ENCODE data around the gene PDE4D. TPM values are rescaled to one million over a fixed set of nuclear protein-coding genes. Genes with fewer than 3 reads are reported as not detected.
A peak's percentile ranks its signal among the peaks of the same experiment; 100 is the strongest.

Gene PDE4D
- total and polyA plus RNA-seq, 2 experiments from 2014 or later = 21.9 to 54.2 TPM

DNA sequence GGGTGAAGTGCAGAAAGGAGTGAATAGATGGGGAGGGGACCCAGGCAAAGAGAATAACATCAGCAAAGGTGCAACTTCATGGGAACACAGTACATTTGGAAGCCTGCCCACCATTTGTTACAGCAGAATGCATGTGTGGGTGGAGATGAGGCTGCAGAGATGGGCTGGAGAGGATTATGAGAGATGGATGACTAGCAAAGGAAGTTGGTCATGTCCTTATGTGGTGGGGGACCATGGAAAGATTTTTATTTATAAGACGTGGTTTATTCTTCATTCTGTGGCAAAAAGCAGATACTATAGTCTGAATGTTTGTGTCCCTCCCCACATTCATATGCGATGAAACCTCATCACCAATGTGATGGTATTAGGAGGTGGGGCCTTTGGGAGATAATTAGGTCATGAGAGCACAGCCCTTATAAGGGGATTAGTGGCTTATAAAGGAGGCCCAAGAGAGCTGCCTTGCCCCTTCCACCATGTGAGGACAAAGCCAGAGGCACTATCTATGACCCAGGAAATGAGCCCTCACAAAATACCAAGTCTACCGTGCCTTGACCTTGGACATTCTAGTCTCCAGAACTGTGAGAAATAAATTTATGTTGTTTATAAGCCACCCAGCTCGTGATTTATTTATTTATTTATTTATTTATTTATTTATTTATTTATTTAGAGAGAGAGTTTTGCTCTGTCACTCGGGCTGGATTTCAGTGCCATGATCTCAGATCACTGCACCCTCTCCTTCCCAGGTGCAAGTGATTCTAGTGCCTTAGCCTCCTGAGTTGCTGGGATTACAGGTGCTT is 827.0 kb downstream of the PDE4D start:
- no peak overlapping the region for H3K27ac ChIP-seq
- H3K27me3 ChIP-seq = no peaks in the 10 kb centered on the region
- TF ChIP-seq CTCF (IDR thresholded peaks at IDR 0.05; ENCODE audit: low read depth, low read length) = no peak
- no peaks in the 10 kb centered on the region for H3K4me1 ChIP-seq (ENCODE audit: low read depth)
- no peak overlapping the region for H3K4me3 ChIP-seq
- H3K36me3 ChIP-seq = no peaks in the 10 kb centered on the region
- no peaks in the 10 kb centered on the region for H3K9me3 ChIP-seq (ENCODE audit: low read depth)
- DNase-seq (ENCODE audit: low read depth in 1 of 2, low spot score in 1 of 2) = peak in 1 of 2 donors; percentile 61

DNA sequence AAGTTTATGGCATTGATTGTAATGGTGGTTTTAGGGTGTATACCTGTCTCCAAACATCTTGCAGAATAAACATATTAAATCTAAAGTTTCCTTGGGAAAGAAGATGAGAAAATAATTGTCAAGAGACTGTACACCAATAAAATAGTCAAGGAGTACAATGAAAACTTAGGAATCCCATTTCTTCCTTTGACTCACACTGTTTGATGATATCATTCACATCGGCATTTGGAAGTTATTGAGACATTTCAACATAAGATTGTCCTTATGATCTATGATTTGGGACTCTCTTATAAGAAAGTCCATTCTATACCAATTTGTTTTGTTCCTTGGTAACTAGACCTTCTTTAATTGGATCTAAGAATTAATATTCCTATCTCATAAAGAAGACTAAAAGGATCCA is 828.0 kb downstream of the PDE4D start:
- no peaks in the 10 kb centered on the region for H3K4me1 ChIP-seq (ENCODE audit: low read depth)
- no peak for TF ChIP-seq CTCF (IDR thresholded peaks at IDR 0.05; ENCODE audit: low read depth, low read length)
- DNase-seq (ENCODE audit: low read depth in 1 of 2, low spot score in 1 of 2) = no peak
- no peak overlapping the region for H3K4me3 ChIP-seq
- no peaks in the 10 kb centered on the region for H3K9me3 ChIP-seq (ENCODE audit: low read depth)
- no peaks in the 10 kb centered on the region for H3K27me3 ChIP-seq
- H3K27ac ChIP-seq = no peak overlapping the region
- no peaks in the 10 kb centered on the region for H3K36me3 ChIP-seq

DNA sequence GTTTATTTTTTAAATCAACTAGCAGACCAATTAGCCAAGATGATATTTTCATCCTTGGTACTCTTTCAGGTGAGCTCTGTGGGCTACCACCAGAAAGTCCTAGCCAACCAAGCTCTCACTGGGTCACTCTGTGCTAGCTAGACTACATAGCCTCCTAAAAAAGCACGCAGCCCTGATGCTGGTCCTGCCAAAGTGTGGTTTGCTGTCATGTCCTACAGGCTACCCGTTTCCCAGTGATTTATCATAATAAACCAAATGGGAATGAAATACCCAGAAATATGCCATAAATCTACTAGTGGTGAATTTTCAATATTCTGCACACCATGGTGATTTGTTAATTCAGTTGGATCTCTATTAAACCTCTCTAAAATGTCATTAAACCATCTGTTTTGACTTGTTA is 829.2 kb downstream of the PDE4D start:
- Histone ChIP-seq H3K4me1 (ENCODE audit: low read depth) (no peaks in the 10 kb centered on the region), H3K9me3 (ENCODE audit: low read depth) (no peaks in the 10 kb centered on the region), H3K36me3 (no peaks in the 10 kb centered on the region), H3K4me3 (no peak overlapping the region), H3K27me3 (no peaks in the 10 kb centered on the region), H3K27ac (no peak overlapping the region)
- TF ChIP-seq CTCF (IDR thresholded peaks at IDR 0.05; ENCODE audit: low read depth, low read length) = no peak
- no peak for DNase-seq (ENCODE audit: low read depth in 1 of 2, low spot score in 1 of 2)

DNA sequence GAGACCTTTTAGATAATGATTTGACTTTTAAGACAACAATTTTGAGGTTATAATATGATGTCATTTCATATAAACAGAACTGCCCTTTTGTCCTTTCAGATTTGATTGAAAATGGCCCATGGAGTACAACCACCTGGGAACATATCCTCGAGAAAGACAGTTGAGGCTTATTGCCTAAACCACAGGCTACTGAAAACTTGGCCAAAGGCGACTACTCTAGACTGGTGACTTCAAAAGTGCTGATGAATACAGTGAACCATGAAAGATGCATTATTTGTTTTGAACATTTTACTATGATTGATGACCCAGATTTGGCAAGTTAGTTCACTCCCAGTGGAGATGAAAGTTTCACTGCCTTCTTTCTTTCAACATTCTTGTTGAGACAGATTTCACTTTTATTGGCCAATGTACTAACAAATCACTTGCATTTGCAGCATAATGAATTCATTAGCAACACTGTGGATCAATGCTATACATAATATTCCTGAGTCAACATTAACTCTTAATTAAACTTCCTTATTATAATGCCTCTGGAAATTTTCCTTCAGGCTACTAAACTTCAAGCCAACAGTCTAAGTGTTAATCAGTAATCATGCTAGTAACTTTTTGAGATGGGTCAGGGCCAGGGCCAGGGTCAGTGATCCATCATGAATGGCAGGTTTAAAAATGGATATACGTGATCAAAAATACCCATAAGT is 830.4 kb downstream of the PDE4D start:
- Histone ChIP-seq H3K36me3 (no peaks in the 10 kb centered on the region), H3K4me3 (no peak overlapping the region), H3K4me1 (ENCODE audit: low read depth) (no peaks in the 10 kb centered on the region), H3K9me3 (ENCODE audit: low read depth) (no peaks in the 10 kb centered on the region), H3K27me3 (no peaks in the 10 kb centered on the region), H3K27ac (no peak overlapping the region)
- DNase-seq (ENCODE audit: low read depth in 1 of 2, low spot score in 1 of 2) = peak in 1 of 2 donors; percentile 55
- no peak for TF ChIP-seq CTCF (IDR thresholded peaks at IDR 0.05; ENCODE audit: low read depth, low read length)

- no peak for TF ChIP-seq CTCF (IDR thresholded peaks at IDR 0.05; ENCODE audit: low read depth, low read length)
- H3K4me1 ChIP-seq (ENCODE audit: low read depth) = no peaks in the 10 kb centered on the region
- no peaks in the 10 kb centered on the region for H3K27me3 ChIP-seq
- no peak overlapping the region for H3K4me3 ChIP-seq
- no peaks in the 10 kb centered on the region for H3K36me3 ChIP-seq
- no peaks in the 10 kb centered on the region for H3K9me3 ChIP-seq (ENCODE audit: low read depth)
- no peak for DNase-seq (ENCODE audit: low read depth in 1 of 2, low spot score in 1 of 2)
- no peak overlapping the region for H3K27ac ChIP-seq
Observed at GRCh38 chr5:59061377-59061776, 832.1 kb downstream of the PDE4D start.

Measured in cardiac muscle cell (in vitro differentiated cells and primary cell).